H1 (cell line): ENCODE measurements around the gene MYOM1. TPM values are rescaled to one million over a fixed set of nuclear protein-coding genes. Genes with fewer than 3 reads are reported as not detected.

ENCODE experiments used
- CHD7 ChIP-seq: fragments of 300-600 bp; sonication (generic); IDR thresholded peaks from 2 replicates; pipeline ENCODE4 v1.7.1; 2012; ENCODE audit warnings: low read length, moderate library complexity, mild to moderate bottlenecking, inconsistent platforms; ENCODE audit not compliant: insufficient replicate concordance
- CTCF ChIP-seq, 3 experiments: IDR thresholded peaks; 1 replicate in 2 of 3; 2 replicates in 1 of 3; pipeline versions ENCODE4 v1.5.1 to v1.6.1; 2011; ENCODE audit warnings: low read length in 3 of 3, mild to moderate bottlenecking in 3 of 3, inconsistent platforms in 2 of 3, low read depth in 1 of 3, moderate library complexity in 1 of 3; ENCODE audit not compliant: insufficient read depth in 1 of 3; ENCODE audit errors: control extremely low read depth in 1 of 3
- MAFK ChIP-seq: IDR thresholded peaks from 2 replicates; pipeline ENCODE4 v1.6.1; 2012; ENCODE audit warnings: low read depth, mild to moderate bottlenecking, improper control_type of control experiment, low read length
- polyA plus RNA-seq, 7 experiments: library from polyadenylated mRNA; depleted of rRNA in 3 of 7; stranded (reverse) in 5 of 7; unstranded in 2 of 7; fragments of >200 nt in 5 of 7; fragments of 200-250 nt in 2 of 7; gene quantifications; 1 replicate in 5 of 7; 2 replicates in 1 of 7; 4 replicates in 1 of 7; pipeline versions ENCODE4 v1.2.1 to v1.2.3, GENCODE V29; 2011 to 2013; ENCODE audit warnings: missing spikeins in 2 of 7, mixed read lengths in 2 of 7
- total RNA-seq: library from RNA; stranded (reverse); fragmentation: NEBNext Ultra II Directional; extraction: Animal tissue kit (Norgen Biotek cat#: 25700); gene quantifications from 2 replicates; pipeline ENCODE4 v1.2.1, GENCODE V29; 2021

The MYOM1 gene
- total and polyA plus RNA-seq, 2 of the 8 experiments (the other 6 are each of a cell fraction or from before 2014, with no cell fraction given), result 0.06 to 0.32 TPM

GRCh38 chr18:3103576-3103975 lies 116.2 kb downstream of the MYOM1 start (continued):
- no peak for TF ChIP-seq CHD7
- no peak for TF ChIP-seq MAFK
- no peak for TF ChIP-seq CTCF (IDR thresholded peaks at IDR 0.05; ENCODE audit: control extremely low read depth in 1 of 3, insufficient read depth in 1 of 3, low read depth in 1 of 3, low read length in 3 of 3)
